ENCODE data around the gene DCTN4.
"Not testable (repeated sequence)": the region's sequence is repeated elsewhere in the genome, so short reads cannot be mapped to it uniquely, and the experiment has no call there.

Gene DCTN4

GRCh38 chr5:150778088-150778516 lies 19.3 kb upstream of the DCTN4 start:
- no peak for DNase-seq

DNA sequence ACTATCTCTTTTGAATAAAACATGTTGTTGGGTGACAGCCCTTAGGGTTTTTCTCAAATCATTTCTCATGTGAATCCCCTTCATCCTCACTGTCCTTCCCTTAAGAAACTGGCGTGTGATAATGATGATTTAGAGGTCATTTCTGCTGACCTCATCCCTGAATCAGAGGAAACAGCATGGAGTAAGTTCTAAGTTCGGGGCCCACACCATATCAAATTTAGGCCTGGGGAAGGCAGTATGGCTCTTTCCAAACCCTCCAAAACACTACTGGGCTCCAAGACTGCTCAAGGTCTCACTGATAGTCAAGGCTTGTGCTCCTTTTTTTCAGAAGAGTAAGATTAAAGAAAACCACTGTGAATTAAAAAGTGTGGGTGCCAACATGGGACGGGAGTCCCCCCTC lies 18.9 kb upstream of the DCTN4 start:
- no peak for DNase-seq

- no peak for DNase-seq
Observed at GRCh38 chr5:150774145-150774544, 15.3 kb upstream of the DCTN4 start.

- DNase-seq: no peak
Observed at GRCh38 chr5:150771034-150771795, 12.4 kb upstream of the DCTN4 start.

- DNase-seq: no peak
Observed at GRCh38 chr5:150766251-150766650, 7.4 kb upstream of the DCTN4 start.

DNA sequence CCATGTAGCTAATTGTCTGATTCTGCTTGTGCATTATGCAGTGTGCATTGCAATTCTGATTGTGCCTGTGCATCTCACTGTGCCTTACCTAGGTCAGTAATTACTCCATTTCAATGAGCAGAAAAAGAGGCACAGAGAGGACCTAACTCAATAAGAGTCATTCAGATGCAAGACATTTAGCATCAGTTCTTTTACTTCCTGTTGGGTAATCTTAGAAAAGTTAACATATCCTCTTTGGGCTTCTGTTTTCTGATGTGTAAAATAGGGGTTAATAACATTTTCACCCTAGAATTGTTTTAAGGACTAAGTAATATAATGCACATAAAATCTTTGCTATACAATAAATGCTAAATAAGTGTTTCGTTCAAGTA lies 7.0 kb upstream of the DCTN4 start:
- no peak for DNase-seq

DNA sequence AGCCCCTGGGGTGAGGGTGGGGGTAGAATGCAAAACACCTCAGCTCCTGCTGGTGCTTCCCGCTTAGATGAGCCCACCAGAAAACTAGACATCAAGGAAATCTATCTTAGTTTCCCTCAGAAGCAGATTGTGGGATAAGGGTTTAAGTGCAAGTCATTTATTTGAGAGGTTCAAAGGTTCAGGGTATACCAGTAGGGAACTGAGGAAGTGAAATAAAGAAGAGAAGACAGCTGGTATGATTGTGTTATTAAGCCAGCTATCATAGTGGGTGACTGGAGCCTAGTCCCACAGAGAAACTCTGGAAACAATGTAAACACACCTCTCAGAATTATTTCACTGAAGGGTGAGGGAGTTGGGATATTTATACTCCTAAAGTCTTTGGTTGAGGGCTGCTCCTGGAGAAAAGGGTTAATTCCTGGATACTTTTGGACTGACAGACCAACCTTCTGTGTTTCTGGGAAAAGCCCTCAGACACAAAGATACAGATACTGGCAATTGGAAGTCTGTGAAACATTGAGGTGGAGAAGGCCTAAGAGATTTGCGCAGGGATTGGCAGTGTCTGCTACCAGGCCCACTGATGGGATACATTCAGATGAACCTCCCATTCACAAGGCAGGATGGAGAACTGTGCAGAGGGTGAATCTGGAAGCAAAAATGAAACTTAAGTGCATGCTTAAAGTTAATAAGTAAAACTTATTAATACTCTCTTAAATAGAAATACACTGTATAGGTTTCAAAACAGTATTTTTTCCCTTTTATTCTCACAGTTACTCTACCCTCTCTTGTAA lies 6.4 kb upstream of the DCTN4 start:
- no peak for DNase-seq

GRCh38 chr5:150764530-150764929 lies 5.7 kb upstream of the DCTN4 start:
- DNase-seq: no peak

DNA sequence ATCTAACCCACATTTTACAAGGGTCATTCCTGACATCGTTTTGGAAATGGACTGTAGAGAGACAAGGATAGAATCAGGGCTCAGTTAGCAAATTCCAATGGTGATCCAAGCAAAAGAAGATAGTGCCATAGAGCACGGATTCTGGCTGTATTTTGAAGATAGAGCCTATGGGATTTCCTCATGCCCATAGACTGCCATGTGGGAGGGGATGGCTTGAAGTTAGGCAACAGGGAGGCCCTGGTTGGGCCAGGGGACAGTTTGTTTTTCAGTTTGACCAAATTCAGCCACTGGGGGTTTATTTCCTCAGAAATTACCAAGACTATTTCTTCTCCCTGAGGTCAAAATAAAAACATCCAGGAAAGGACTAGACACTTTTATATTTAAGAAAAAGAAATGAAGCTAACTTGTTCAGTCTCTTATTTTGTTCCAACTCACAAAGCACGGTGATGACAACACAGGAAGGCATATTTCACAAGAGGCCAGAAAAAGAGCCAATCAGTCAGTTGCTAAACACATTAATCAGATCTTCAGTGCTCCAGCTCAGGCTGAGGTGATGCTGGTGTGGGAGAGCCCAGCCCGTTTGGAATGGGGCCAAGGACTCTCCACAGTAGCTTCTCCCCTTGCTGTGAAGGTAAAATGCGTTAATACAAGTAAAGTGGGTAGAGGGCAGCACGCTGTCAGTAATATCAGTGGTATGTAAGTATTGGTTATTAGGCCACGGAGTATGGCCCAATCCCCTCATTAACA lies 4.4 kb upstream of the DCTN4 start:
- peak; percentile 32 for DNase-seq

DNA sequence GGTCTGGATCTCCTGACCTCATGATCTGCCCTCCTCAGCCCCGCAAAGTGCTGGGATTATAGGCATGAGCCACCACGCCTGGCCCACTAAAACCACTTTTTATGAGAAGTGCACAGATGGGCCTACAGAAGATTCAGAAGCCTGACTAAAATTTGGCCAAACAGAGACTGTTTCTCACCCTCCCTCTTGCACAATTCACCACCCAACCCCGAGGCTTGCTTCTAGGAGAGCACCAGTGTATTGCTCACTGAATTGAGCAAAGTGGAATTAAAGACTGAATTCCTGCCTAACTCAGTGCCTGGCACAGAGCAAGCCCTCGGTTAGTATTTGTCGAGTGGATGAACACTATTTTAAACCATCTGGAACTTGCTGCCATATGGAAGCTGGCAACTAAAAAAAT lies 3.4 kb upstream of the DCTN4 start:
- no peak for DNase-seq

DNA sequence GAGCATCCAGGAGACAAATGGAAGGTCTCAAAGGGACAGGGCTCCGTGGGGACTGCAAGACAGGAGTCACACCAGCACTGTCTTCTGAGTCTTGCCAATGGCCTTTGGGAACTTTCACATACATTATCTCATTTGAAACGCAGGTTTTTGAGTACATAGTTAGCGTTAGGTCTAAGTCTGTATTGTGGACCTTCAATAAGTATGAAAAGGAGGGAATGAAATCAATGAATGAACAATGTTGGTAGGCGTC lies 442 bp upstream of the DCTN4 start:
- no peak for DNase-seq

- no peak for DNase-seq
Observed at GRCh38 chr5:150758203-150758530, 650 bp downstream of the DCTN4 start.

DNA sequence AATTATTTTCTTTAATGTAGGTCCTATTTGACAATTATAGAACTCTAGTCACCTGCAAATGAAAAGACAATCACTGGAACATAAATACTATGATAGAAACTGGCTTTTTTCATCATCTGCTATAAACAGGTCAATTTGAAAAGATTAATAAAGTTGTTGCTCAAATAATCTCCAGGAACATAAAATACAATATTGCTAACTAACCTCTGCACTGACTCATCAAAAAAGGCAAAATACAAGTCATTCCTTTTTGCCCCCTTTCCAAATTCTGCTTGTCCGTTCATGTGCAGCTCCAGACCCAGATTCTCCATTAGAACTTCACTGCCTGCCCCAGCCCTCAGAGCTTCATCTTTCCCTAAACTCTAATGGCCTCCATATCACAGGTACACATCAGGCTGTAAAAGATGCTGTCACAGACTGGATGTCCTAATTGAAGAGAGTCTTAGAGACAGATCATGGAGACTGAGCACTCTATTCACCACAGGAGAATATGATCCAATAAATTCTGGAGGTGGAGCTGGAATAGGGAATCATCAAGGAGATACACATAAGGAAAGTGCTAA lies 1.6 kb downstream of the DCTN4 start:
- no peak for DNase-seq

GRCh38 chr5:150753863-150754262 lies 5.0 kb downstream of the DCTN4 start:
- DNase-seq: no peak

DNA sequence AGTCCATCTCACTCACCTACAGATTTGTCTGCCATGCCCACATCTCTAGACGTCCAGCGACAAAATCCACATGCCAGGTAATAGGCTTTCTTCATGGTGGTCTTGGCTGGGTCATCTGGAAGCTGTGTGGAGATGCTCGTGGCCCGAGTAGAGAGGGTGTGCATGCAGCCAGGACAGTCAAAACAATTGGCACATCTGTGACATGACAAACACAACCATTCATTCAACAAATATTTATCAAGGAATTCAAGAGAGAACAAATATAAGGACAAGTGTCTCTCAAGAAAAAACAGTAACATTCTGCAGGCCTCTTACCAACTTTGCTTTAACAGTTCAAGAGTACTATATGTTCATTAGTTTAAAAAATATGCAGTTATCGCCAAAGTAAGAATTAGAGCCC lies 5.4 kb downstream of the DCTN4 start:
- no peak for DNase-seq

- no peak for DNase-seq
Observed at GRCh38 chr5:150751096-150751891, 7.5 kb downstream of the DCTN4 start.

GRCh38 chr5:150750469-150750868 lies 8.3 kb downstream of the DCTN4 start:
- DNase-seq: no peak

- DNase-seq: not testable (repeated sequence)
Observed at GRCh38 chr5:150743142-150743488, 15.7 kb downstream of the DCTN4 start.

GRCh38 chr5:150742455-150743141 lies 16.2 kb downstream of the DCTN4 start:
- not testable (repeated sequence) for DNase-seq

- no peak for DNase-seq
Observed at GRCh38 chr5:150740992-150741391, 17.8 kb downstream of the DCTN4 start.

GRCh38 chr5:150738862-150739261 lies 20.0 kb downstream of the DCTN4 start:
- DNase-seq: no peak

DNA sequence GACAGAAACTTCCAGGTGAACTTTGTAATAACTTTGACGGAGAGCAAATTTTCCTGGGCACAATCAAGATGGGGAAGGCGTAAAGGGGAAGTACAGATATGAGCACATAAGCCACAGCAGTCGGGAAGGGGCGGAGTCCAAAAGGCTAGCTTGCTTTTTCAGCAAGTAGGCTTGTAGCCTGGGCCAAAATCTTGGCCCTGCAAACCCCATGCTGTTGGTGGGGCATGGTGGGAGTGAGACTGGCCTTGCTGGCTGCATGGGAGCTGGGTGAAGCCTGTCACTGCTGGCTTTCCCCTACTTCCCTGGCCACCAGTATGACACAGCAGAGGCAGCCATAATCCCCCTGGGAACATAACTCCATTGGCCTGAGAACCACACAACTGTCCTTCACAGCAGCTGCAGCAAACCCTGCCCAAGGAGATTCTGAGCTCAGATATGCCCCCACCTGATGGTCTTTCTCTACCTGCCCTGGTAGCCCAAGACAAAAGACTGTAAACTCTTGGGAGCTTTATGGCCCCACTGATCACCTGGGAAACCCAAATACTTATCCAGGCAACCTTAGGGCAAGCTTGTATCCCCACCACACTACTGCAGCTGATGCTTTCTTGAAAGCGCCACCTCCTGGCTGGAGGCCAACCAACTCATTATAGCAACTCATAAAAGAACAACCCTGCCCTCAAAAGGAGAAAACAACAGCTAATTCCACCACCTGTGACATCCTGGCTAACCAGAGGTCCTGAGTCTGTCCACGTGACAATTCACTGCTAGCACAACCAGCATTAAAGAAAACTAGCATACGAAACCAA lies 24.0 kb downstream of the DCTN4 start:
- DNase-seq: no peak
